Measurements from ENCODE around the gene PLEKHO1. TPM values are rescaled to one million over a fixed set of nuclear protein-coding genes. Genes with fewer than 3 reads are reported as not detected.

The PLEKHO1 gene
- polyA plus RNA-seq, 1 of the 3 experiments (the other 2 are of a cell fraction) = 33.5 TPM

GRCh38 chr1:150141452-150141851, 8.3 kb upstream of the PLEKHO1 start:
- no peak overlapping the region for H3K4me3 ChIP-seq (ENCODE audit: low read depth in 2 of 2, low read length in 1 of 2)
- H3K9me2 ChIP-seq = no peaks in the 10 kb centered on the region
- H3K9me3 ChIP-seq = no peaks in the 10 kb centered on the region
- H4K20me1 ChIP-seq (ENCODE audit: insufficient read depth) = no peaks in the 10 kb centered on the region
- no peak for DNase-seq
- CTCF ChIA-PET = interaction anchor here (1.1 to 1.4 kb wide), 4 partner anchors 12 to 179 kb away, joined by 3 to 4 read pairs (median 4); no protein-coding TSS in a partner anchor
- peaks cover 8% of the 10 kb centered on the region for H3F3A ChIP-seq (replicated peaks; ENCODE audit: insufficient read depth)
- POLR2A ChIA-PET = no interaction called here
- 0 out of 4 replicates have a peak overlapping the region, but pooled peaks of 1 of the 2 experiments have one; percentile 5 for H3K27ac ChIP-seq (ENCODE audit: low read depth in 2 of 2, low read length in 1 of 2)
- no peaks in the 10 kb centered on the region; the same call in 1 of the 2 replicates for H3K79me2 ChIP-seq (ENCODE audit: insufficient read depth)
- no peak for TF ChIP-seq CTCF (IDR thresholded peaks at IDR 0.05)
- no peak for TF ChIP-seq FOXM1 (IDR thresholded peaks at IDR 0.05; ENCODE audit: low read depth)
- TF ChIP-seq USF2 (IDR thresholded peaks at IDR 0.05; ENCODE audit: borderline replicate concordance, low read depth, low read length) = no peak
- TF ChIP-seq ZBTB33 (IDR thresholded peaks at IDR 0.05; ENCODE audit: borderline replicate concordance, low read depth) = no peak
- TF ChIP-seq RXRA (IDR thresholded peaks at IDR 0.05; ENCODE audit: borderline replicate concordance, low read depth) = no peak
- TF ChIP-seq ELF1 (IDR thresholded peaks at IDR 0.05) = no peak
- no peak for TF ChIP-seq EP300 (IDR thresholded peaks at IDR 0.05; ENCODE audit: borderline replicate concordance in 1 of 2, low read depth in 1 of 2, low read length in 1 of 2)
- TF ChIP-seq NFIC (IDR thresholded peaks at IDR 0.05; ENCODE audit: borderline replicate concordance) = no peak
- no peak for TF ChIP-seq MXI1 (IDR thresholded peaks at IDR 0.05; ENCODE audit: low read depth, low read length)
- no peak for TF ChIP-seq MAX (IDR thresholded peaks at IDR 0.05; ENCODE audit: low read depth)
- TF ChIP-seq SIN3A (IDR thresholded peaks at IDR 0.05; ENCODE audit: borderline replicate concordance, low read depth, low read length) = no peak
- TF ChIP-seq TEAD4 (IDR thresholded peaks at IDR 0.05; ENCODE audit: borderline replicate concordance, insufficient read depth) = no peak
- no peak for TF ChIP-seq FOSL2 (IDR thresholded peaks at IDR 0.05; ENCODE audit: borderline replicate concordance, low read depth)
- TF ChIP-seq GATA2 (CRISPR knock-in tag; IDR thresholded peaks at IDR 0.05) = no peak
- TF ChIP-seq GABPA (IDR thresholded peaks at IDR 0.05; ENCODE audit: low read depth) = no peak
- no peak for TF ChIP-seq EZH2phosphoT487 (IDR thresholded peaks at IDR 0.05; ENCODE audit: borderline replicate concordance, low read depth)
- TF ChIP-seq CHD2 (IDR thresholded peaks at IDR 0.05; ENCODE audit: low read length, partially characterized antibody) = no peak
- no peak for TF ChIP-seq POLR2AphosphoS5 (IDR thresholded peaks at IDR 0.05; ENCODE audit: low read depth, low read length)
- no peak for TF ChIP-seq RAD21 (IDR thresholded peaks at IDR 0.05; ENCODE audit: low read length)
- no peak for TF ChIP-seq FOXJ3 (CRISPR knock-in tag; IDR thresholded peaks at IDR 0.05)
- H3K4me2 ChIP-seq = no peak overlapping the region
- H3K36me3 ChIP-seq (replicated peaks in 1 of 2; ENCODE audit: control insufficient read depth in 1 of 2, insufficient read depth in 2 of 2, low read length in 1 of 2) = peaks cover 0 to 18% of the 10 kb centered on the region in 2 experiments
- H2AFZ ChIP-seq (ENCODE audit: low read depth) = no peak overlapping the region
- peaks cover 0 to 13% of the 10 kb centered on the region in 2 experiments; a peak in 2 of 4 replicates for H3K4me1 ChIP-seq (ENCODE audit: control insufficient read depth in 1 of 2, insufficient read depth in 2 of 2, low read depth in 1 of 2, low read length in 1 of 2)
- H3K27me3 ChIP-seq (ENCODE audit: insufficient read depth) = no peaks in the 10 kb centered on the region
- H3K9ac ChIP-seq = no peak overlapping the region
